GM08714 (cell line): ENCODE results near the gene LENG9.
"Not testable (repeated sequence)": the region's sequence is repeated elsewhere in the genome, so short reads cannot be mapped to it uniquely, and the experiment has no call there.

Source experiments
- H3K4me3 ChIP-seq: fragments of 200-500 bp; sonication (Bioruptor generic); 2 replicates; pipeline ENCODE4 v1.5.1; 2014; ENCODE audit warnings: mild to moderate bottlenecking, low read length, inconsistent platforms
- ZNF274 ChIP-seq: IDR thresholded peaks from 2 replicates; pipeline ENCODE4 v1.6.1; 2012; ENCODE audit warnings: mild to moderate bottlenecking, low read depth, low read length

Gene LENG9

GRCh38 chr19:54489341-54489740, 25.8 kb upstream of the LENG9 start:
- no peak for TF ChIP-seq ZNF274
- no peak overlapping the region for H3K4me3 ChIP-seq

- H3K4me3 ChIP-seq, result no peak overlapping the region
- no peak for TF ChIP-seq ZNF274
Observed at GRCh38 chr19:54485851-54486250, 22.3 kb upstream of the LENG9 start.

DNA sequence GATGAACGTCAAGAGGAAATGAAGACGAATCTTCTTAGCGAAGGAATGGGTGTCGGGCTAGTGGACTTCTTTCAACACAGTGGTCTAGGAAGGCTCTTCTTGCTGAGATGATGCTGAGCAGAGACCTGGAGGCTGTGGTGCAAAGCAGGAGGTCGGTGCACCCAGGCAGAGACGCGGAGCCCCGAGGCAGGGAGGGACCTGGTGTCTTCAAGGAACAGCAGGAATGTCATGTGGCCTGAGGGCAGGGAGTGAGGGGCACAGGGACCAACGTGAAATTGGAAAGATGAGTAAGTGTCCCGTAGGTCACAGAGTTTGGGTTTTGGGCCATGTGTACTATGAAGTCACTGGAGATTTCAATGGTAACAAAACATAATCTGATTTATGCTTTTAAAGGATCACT, 20.9 kb upstream of the LENG9 start:
- no peak for TF ChIP-seq ZNF274
- H3K4me3 ChIP-seq, result no peak overlapping the region

DNA sequence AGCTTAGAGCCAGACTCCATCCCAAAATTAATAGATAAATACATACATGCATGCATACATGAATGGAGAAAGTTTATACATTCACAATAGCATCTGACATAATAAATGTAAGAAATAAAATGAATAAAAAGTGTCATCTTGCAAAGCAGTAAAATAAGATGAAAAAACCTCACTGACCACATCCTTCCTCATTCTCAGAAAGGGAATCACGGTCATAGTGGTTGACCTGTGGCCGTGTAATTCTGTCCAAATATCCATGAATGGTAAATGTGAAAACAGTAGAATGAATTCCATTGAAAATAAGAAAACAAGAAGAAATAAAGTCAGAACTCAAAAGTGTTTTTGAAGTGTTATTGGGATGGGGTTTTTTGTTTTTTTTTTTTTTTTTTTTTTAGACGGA, 19.3 kb upstream of the LENG9 start:
- no peak for TF ChIP-seq ZNF274
- no peak overlapping the region for H3K4me3 ChIP-seq

- no peak for TF ChIP-seq ZNF274
- no peak overlapping the region for H3K4me3 ChIP-seq
Observed at GRCh38 chr19:54481326-54481930, 17.9 kb upstream of the LENG9 start.

DNA sequence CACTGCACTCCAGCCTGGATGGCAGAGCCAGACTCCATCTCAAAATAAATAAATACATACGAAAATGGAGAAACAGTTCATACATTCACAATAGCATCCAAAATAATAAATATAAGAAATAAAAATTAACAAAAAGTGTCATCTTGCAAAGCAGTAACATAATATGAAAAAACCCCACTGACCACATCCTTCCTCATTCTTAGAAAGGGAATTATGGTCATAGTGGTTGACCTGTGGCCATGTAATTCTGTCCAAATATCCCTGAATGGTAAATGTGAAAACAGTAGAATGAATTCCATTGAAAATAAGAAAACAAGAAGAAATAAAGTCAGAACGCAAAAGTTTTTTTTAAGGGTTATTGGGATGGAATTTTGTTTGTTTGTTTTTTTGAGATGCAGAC, 16.5 kb upstream of the LENG9 start:
- no peak overlapping the region for H3K4me3 ChIP-seq
- no peak for TF ChIP-seq ZNF274

DNA sequence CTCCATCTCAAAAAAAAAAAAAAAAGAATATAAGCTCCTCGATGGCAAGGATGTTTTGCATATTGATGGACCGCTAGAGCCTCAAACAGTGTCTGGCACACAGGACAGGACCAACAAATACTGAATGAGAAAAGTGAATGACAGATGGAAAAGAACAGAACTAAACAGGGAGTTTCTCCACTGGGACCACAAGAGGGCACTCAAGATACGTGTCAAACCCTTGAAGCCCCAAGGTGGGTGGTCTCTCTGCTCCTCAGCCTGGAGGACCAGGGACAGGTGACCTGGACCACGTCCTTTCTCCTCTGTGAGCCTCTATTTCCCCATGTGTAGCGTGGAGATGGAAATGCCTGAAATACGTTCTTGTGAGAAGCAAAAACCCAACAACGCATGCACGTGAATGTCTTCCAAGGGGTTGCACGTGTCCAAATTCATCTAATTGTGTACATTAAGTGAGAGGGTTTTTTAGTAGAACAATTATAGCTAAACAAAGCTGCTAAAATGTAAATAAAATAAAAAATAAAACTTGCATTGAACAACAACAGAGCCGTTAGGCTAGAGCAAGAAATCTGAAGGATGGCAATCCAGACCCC, 15.2 kb upstream of the LENG9 start:
- no peak overlapping the region for H3K4me3 ChIP-seq
- no peak for TF ChIP-seq ZNF274

- no peak overlapping the region for H3K4me3 ChIP-seq
- TF ChIP-seq ZNF274, result no peak
Observed at GRCh38 chr19:54477650-54478049, 14.1 kb upstream of the LENG9 start.

DNA sequence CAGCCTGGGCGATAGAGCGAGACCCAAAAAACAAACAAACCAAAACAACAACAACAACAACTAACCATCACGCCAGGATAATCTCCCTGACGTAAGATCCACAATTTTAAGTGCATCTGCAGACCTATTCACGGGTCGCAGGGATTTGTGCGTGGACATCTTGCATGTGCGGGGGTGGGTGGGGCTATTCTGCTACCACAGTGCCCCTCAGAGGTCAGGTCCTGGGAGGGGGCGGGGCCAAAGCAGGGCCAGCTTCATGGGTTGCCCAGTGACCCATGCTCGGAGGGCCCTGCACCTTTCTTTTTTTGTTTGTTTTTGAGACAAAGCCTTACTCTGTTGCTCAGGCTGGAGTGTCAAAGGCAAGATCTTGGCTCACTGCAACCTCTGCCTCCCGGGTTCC, 12.1 kb upstream of the LENG9 start:
- no peak for TF ChIP-seq ZNF274

GRCh38 chr19:54473892-54474372, 10.4 kb upstream of the LENG9 start:
- TF ChIP-seq ZNF274, result no peak
- H3K4me3 ChIP-seq, result no peak overlapping the region

More for the DNA sequence above, 12.1 kb upstream of the LENG9 start:
- no peak overlapping the region for H3K4me3 ChIP-seq

DNA sequence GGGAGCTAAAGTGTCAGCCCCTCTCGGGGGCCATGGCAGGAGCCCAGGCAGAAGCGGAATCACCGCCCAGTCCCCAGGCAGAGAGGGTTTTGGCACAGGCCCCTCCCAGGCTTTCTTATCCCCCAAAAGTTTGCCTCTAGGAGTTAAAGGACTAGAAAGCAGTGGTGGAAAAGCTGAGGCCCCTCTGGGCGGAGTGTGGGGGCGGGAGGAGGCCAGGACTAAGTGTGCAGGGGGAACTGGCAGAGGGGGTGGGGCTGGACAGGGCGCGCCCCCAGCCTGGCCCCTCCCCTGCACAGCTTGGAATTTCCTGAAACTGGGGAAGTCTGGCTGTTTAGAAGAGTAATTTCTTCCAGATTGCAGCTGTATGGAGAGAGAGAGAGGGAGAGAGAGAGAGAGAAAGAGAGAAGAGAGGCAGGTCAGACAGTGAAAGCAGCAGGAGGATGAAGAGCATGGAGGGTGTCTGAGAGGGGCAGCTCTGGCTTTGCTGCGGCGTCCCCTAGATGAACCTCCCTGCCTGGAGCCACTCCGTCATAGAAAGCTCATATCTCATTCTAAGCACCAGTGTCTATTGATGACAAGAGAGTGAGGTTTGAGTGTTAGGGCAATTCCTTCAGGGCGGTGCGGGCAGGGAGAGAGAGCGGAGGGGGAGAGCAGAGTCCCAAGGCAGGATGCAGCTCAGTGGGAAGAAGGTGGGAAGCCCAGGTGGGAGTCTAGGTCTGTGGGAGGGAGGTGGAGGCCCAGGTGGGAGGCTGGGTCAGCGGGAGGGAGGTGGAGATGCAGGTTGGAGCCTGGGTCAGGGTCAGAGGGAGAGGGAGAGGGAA, 9.7 kb upstream of the LENG9 start, which contains the start of gene CDC42EP5:
Gene CDC42EP5, minus strand, starts transcription at position 226 of the 821 bp plus-strand sequence. CDS start 7,749 bp downstream, outside the sequence.
- H3K4me3 ChIP-seq, result no peak within 1 kb of the TSS
- no peak for TF ChIP-seq ZNF274

DNA sequence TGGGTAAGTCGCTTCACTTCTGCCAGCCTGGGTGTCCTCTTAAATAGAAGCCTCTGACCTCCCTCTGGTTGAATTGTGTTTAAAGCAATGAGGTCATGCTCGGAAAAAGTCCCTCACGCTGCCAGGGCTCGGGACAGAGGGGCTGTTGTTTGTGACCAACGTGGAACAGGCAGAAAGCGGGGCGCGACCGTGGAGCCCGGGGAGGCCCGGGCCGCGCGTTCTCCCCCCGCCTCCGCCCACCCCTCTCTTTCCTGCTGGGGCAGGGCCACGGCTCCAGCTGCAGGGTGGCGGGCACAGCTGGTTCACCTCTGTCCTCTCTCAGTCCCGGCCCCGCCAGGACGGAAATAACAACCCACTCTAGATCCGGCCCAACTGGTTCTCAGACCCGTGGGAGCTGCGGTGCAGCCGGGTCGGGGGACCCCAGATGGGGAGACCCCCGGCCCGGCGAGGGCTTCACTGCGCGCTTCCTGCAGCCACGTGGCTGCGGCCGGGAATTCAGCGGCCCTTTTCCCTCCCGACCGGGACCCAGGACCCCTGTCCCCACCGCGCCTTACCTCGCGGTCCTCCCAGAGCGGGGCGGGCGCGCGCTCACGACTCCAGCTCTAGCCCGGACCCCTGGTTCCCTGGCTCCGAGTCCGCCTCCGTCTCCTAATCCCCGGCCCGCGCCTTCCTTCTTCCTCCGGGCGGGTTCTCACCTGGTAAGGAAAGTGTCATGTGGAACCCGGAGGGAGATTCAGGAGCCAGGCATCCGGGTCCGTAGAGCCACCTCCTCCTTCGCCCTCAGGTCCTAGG, 7.6 kb upstream of the LENG9 start:
- H3K4me3 ChIP-seq, result peak overlapping the region; percentile 8; the same call in 1 of the 2 replicates
- no peak for TF ChIP-seq ZNF274

DNA sequence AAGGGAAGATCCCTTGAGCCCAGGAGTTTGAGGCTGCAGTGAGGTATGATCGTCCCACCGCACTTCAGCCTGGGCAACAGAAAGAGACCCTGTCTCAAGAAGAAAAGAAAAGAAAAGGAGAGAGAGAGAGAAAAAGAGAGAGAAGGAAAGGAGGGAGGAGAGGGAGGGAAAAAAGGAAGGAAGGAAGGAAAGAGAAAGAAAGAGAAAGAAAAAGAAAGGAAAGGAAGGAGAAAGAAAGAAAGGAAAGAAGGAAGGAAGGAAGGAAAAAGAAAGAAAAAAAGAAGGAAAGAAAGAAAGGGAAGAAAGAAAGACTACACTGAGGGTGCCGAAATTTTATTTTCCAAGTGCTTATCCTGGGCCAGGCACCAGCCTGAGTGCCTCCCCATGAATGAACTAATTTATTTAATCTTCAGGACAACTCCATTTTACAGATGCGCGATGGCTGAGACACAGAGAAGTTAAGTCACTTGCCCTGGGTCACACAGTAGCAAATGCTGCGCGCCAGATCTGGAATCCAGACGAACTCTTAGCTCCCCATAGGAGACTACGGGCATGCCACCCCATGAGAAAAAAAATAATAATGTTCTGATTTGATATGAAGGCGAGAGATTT, 6.8 kb upstream of the LENG9 start:
- TF ChIP-seq ZNF274, result no peak
- no peak overlapping the region for H3K4me3 ChIP-seq

DNA sequence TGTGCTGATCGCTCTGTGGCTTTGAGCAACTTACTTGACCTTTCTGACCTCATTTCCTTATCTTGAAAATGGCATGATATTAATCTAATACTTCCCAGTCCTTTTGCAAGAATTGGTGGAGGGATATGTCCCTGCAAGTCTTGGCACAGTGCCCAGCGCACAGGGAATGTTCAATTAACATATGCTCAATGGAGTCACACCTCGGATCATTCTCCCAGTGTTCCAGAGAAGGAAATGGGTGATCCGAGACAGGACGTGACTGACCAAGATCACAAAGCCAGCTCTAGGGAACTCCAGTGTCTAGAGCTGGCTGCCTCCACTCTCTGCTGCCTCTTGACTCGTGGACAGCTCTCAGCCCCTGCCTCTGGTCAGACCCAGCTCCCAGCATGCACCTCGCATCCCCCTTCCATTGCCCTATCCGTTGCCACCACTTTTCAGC, 5.9 kb upstream of the LENG9 start:
- no peak for TF ChIP-seq ZNF274
- H3K4me3 ChIP-seq, result no peak overlapping the region

DNA sequence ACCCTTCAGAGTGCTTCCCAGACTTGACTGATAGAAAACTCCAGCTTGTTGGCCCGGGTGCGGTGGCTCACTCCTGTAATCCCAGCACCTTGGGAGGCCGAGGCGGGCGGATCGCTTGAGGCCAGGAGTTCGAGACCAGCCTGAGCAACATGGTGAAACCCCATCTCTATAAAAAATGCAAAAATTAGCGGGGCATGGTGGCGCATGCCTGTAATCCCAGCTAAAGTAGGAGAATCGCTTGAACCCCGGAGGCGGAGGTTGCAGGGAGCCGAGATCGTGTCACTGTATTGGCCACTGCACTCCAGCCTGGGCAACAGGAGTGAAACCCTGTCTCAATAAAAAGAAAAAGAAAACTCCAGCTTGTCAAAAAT, 2.5 kb upstream of the LENG9 start:
- not testable (repeated sequence) for H3K4me3 ChIP-seq
